Measurements from ENCODE around the gene LTA. TPM values are rescaled to one million over a fixed set of nuclear protein-coding genes. Genes with fewer than 3 reads are reported as not detected.

LTA gene
- polyA plus RNA-seq, 1 of the 3 experiments (the other 2 are of a cell fraction), result not detected

DNA sequence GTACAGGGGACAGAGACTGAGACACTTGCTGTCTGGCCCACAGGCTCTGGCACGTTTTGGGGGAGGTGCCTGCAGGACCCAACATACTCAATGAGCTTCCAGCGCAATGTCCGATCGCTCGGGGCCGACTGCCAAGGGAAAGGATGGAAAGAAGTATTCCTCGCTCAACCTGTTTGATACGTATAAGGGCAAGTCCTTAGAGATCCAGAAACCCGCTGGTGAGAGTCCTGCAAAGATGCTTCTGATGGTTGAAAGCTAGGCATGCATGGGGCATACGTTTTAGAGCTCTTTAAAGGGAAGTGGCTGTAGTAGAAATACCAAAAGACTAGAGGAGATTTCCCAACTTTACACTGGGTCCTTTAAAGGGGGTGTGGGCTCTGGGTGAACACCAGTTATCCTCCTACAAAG lies 50.6 kb downstream of the LTA start (continued):
- TF ChIP-seq, protein P1, sequence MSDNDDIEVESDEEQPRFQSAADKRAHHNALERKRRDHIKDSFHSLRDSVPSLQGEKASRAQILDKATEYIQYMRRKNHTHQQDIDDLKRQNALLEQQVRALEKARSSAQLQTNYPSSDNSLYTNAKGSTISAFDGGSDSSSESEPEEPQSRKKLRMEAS (IDR thresholded peaks at IDR 0.05; ENCODE audit: low read depth), result no peak

Small RNA genes lying within 50 kb of the gene (small RNA-seq; reads per million reads assigned to genes)
- gene SNORA38 (3.2 to 85.6 (median 11.3) reads per million in 7 experiments), gene SNORD117 (20.1 to 379 (median 33.3) reads per million in 7 experiments), gene SNORD84 (0 reads per million in 7 experiments), gene UQCRHP1 (0 reads per million in 7 experiments)

Other genes with a start within 250 kb of the LTA start
- 18.7 and 18.9 TPM in 2 replicates for gene HLA-B, start 215.1 kb upstream of the LTA start, polyA plus RNA-seq (2012; rRNA removed)
- gene MICA, start 168.7 kb upstream of the LTA start, polyA plus RNA-seq (2012; rRNA removed), result 28.8 and 32.7 TPM in 2 replicates
- gene MICB, start 74.1 kb upstream of the LTA start, polyA plus RNA-seq (2012; rRNA removed), result 9.7 and 9.9 TPM in 2 replicates
- not detected in 2 replicates for gene MCCD1, start 43.3 kb upstream of the LTA start, polyA plus RNA-seq (2012; rRNA removed)
- gene DDX39B, start 30.3 kb upstream of the LTA start, polyA plus RNA-seq (2012; rRNA removed), result 502 and 556 TPM in 2 replicates
- 13.6 and 15.6 TPM in 2 replicates for gene ATP6V1G2, start 25.7 kb upstream of the LTA start, polyA plus RNA-seq (2012; rRNA removed)
- 14.6 and 17.1 TPM in 2 replicates for gene NFKBIL1, start 24.7 kb upstream of the LTA start, polyA plus RNA-seq (2012; rRNA removed)
- gene TNF, start 3.3 kb downstream of the LTA start, polyA plus RNA-seq (2012; rRNA removed), result not detected in 2 replicates
- 0.10 and 0.16 TPM in 2 replicates for gene LTB, start 10.1 kb downstream of the LTA start, polyA plus RNA-seq (2012; rRNA removed)
- gene LST1, start 14.0 kb downstream of the LTA start, polyA plus RNA-seq (2012; rRNA removed), result not detected in 2 replicates
- not detected in 2 replicates for gene NCR3, start 20.7 kb downstream of the LTA start, polyA plus RNA-seq (2012; rRNA removed)
- not detected in 2 replicates for gene AIF1, start 42.9 kb downstream of the LTA start, polyA plus RNA-seq (2012; rRNA removed)
- 36.1 and 76.1 TPM in 2 replicates for gene PRRC2A, start 48.4 kb downstream of the LTA start, polyA plus RNA-seq (2012; rRNA removed)
- 100 and 220 TPM in 2 replicates for gene BAG6, start 80.4 kb downstream of the LTA start, polyA plus RNA-seq (2012; rRNA removed)
- 6.8 and 7.2 TPM in 2 replicates for gene APOM, start 83.6 kb downstream of the LTA start, polyA plus RNA-seq (2012; rRNA removed)
- 10.3 and 11.5 TPM in 2 replicates for gene C6orf47, start 88.5 kb downstream of the LTA start, polyA plus RNA-seq (2012; rRNA removed)
- gene GPANK1, start 92.7 kb downstream of the LTA start, polyA plus RNA-seq (2012; rRNA removed), result 18.3 and 19.1 TPM in 2 replicates
- 97.3 and 101 TPM in 2 replicates for gene CSNK2B, start 93.8 kb downstream of the LTA start, polyA plus RNA-seq (2012; rRNA removed)
- 12.7 and 20.6 TPM in 2 replicates for gene LY6G5B, start 97.7 kb downstream of the LTA start, polyA plus RNA-seq (2012; rRNA removed)
- gene LY6G5C, start 108.8 kb downstream of the LTA start, polyA plus RNA-seq (2012; rRNA removed), result 0.60 and 1.1 TPM in 2 replicates
- 49.3 and 52.9 TPM in 2 replicates for gene ABHD16A, start 131.0 kb downstream of the LTA start, polyA plus RNA-seq (2012; rRNA removed)
- gene LY6G6F, start 134.6 kb downstream of the LTA start, polyA plus RNA-seq (2012; rRNA removed), result not detected in 2 replicates
- not detected in 2 replicates for gene LY6G6D, start 143.1 kb downstream of the LTA start, polyA plus RNA-seq (2012; rRNA removed)
- gene LY6G6C, start 149.5 kb downstream of the LTA start, polyA plus RNA-seq (2012; rRNA removed), result 0.08 TPM in 1 of 2 replicates, not detected in the other
- gene MPIG6B, start 151.1 kb downstream of the LTA start, polyA plus RNA-seq (2012; rRNA removed), result not detected in 2 replicates
- gene DDAH2, start 157.0 kb downstream of the LTA start, polyA plus RNA-seq (2012; rRNA removed), result 147 and 180 TPM in 2 replicates
- gene CLIC1, start 164.2 kb downstream of the LTA start, polyA plus RNA-seq (2012; rRNA removed), result 520 and 569 TPM in 2 replicates
- 16.0 and 19.5 TPM in 2 replicates for gene MSH5, start 167.7 kb downstream of the LTA start, polyA plus RNA-seq (2012; rRNA removed)
- 5.9 and 6.3 TPM in 2 replicates for gene SAPCD1, start 190.4 kb downstream of the LTA start, polyA plus RNA-seq (2012; rRNA removed)
- 0.45 and 0.56 TPM in 2 replicates for gene VWA7, start 205.0 kb downstream of the LTA start, polyA plus RNA-seq (2012; rRNA removed)
- gene VARS1, start 223.5 kb downstream of the LTA start, polyA plus RNA-seq (2012; rRNA removed), result 22.2 and 35.1 TPM in 2 replicates
- 47.8 and 79.1 TPM in 2 replicates for gene LSM2, start 234.7 kb downstream of the LTA start, polyA plus RNA-seq (2012; rRNA removed)
- 0.69 and 0.83 TPM in 2 replicates for gene HSPA1L, start 243.0 kb downstream of the LTA start, polyA plus RNA-seq (2012; rRNA removed)
- 71.1 and 119 TPM in 2 replicates for gene HSPA1A, start 243.3 kb downstream of the LTA start, polyA plus RNA-seq (2012; rRNA removed)